Measurements from ENCODE around the gene PEA15.

Gene PEA15

GRCh38 chr1:160264795-160265307, 59.7 kb downstream of the PEA15 start:
- in situ Hi-C loops (cut with HindIII; ENCODE audit: low sequenced_read_pairs) = no loop called here

Measured in endothelial cell of hepatic sinusoid (primary cell).